Central memory CD8-positive, alpha-beta T cell (primary cell): ENCODE data around the gene GSTM1.
"Not testable (repeated sequence)": the region's sequence is repeated elsewhere in the genome, so short reads cannot be mapped to it uniquely, and the experiment has no call there.

Experiments
- ATAC-seq: fragments of 150-1000 bp; cut with Tn5 transposase; replicated peaks from 2 replicates; pipeline ENCODE4 v1.10.0; 2022; ENCODE audit warnings: mild to moderate bottlenecking, moderate FRiP score, moderate number of reproducible peaks; ENCODE audit not compliant: poor library complexity, severe bottlenecking; ENCODE audit errors: extremely low read depth
- DNase-seq, 2 donors: peaks; one replicate each; pipeline ENCODE4 v3.0.0; 2021; ENCODE audit warnings: low spot score in 2 of 2
- H3K27ac Mint-ChIP-seq: one replicate; pipeline ENCODE4 v1.8.0; 2022; ENCODE audit warnings: low read depth, mild to moderate bottlenecking, moderate library complexity, mixed read lengths
- H3K27me3 Mint-ChIP-seq: one replicate; pipeline ENCODE4 v1.8.0; 2022; ENCODE audit warnings: mixed read lengths
- H3K36me3 Mint-ChIP-seq: one replicate; pipeline ENCODE4 v1.8.0; 2022; ENCODE audit warnings: mild to moderate bottlenecking, moderate library complexity, mixed read lengths; ENCODE audit not compliant: insufficient read depth
- H3K4me1 Mint-ChIP-seq: one replicate; pipeline ENCODE4 v1.8.0; 2022; ENCODE audit warnings: mixed read lengths
- H3K4me3 Mint-ChIP-seq: one replicate; pipeline ENCODE4 v1.8.0; 2022; ENCODE audit warnings: mild to moderate bottlenecking, moderate library complexity, mixed read lengths
- H3K9me3 Mint-ChIP-seq: one replicate; pipeline ENCODE4 v1.8.0; 2022; ENCODE audit warnings: mixed read lengths

GSTM1 gene

GRCh38 chr1:109652402-109652801 is 35.2 kb upstream of the GSTM1 start:
- Mint-ChIP-seq H3K27me3 (peaks cover 17% of the 10 kb centered on the region), H3K4me3 (no peak overlapping the region), H3K27ac (no peak overlapping the region), H3K36me3 (peaks cover 8% of the 10 kb centered on the region), H3K9me3 (no peaks in the 10 kb centered on the region), H3K4me1 (peaks cover 11% of the 10 kb centered on the region)
- DNase-seq = no peak
- ATAC-seq = no peak

GRCh38 chr1:109653306-109653705 is 34.3 kb upstream of the GSTM1 start:
- no peak overlapping the region for H3K4me3 Mint-ChIP-seq
- peaks cover 17% of the 10 kb centered on the region for H3K27me3 Mint-ChIP-seq
- no peak for DNase-seq
- H3K27ac Mint-ChIP-seq = no peak overlapping the region
- H3K9me3 Mint-ChIP-seq = no peaks in the 10 kb centered on the region
- peaks cover 8% of the 10 kb centered on the region for H3K36me3 Mint-ChIP-seq
- ATAC-seq = no peak
- H3K4me1 Mint-ChIP-seq = peaks cover 11% of the 10 kb centered on the region

GRCh38 chr1:109654519-109654918 is 33.1 kb upstream of the GSTM1 start:
- Mint-ChIP-seq H3K27ac (no peak overlapping the region), H3K36me3 (peaks cover 8% of the 10 kb centered on the region), H3K27me3 (peaks cover 17% of the 10 kb centered on the region), H3K9me3 (no peaks in the 10 kb centered on the region), H3K4me1 (peaks cover 11% of the 10 kb centered on the region), H3K4me3 (no peak overlapping the region)
- DNase-seq (no peak), ATAC-seq (no peak)

GRCh38 chr1:109655615-109656519 is 31.8 kb upstream of the GSTM1 start, which contains the start of gene GSTM4:
Gene GSTM4, plus strand, starts transcription at chr1:109656099. Its CDS starts 291 bp downstream, at chr1:109656390.
- no peaks in the 10 kb centered on the region for H3K9me3 Mint-ChIP-seq
- peak within 1 kb of the TSS; percentile 90 for H3K27ac Mint-ChIP-seq
- H3K4me1 Mint-ChIP-seq = peaks cover 11% of the 10 kb centered on the region
- H3K36me3 Mint-ChIP-seq = peaks cover 8% of the 10 kb centered on the region
- peaks cover 14% of the 10 kb centered on the region for H3K27me3 Mint-ChIP-seq
- DNase-seq (no peak), ATAC-seq (peak; percentile 72)
- peak within 1 kb of the TSS; percentile 93 for H3K4me3 Mint-ChIP-seq

- Mint-ChIP-seq H3K36me3 (peaks cover 8% of the 10 kb centered on the region), H3K27ac (no peak overlapping the region), H3K27me3 (no peaks in the 10 kb centered on the region), H3K4me1 (peaks cover 11% of the 10 kb centered on the region), H3K9me3 (no peaks in the 10 kb centered on the region), H3K4me3 (peak overlapping the region; percentile 93)
- DNase-seq (no peak), ATAC-seq (no peak)
Measured at GRCh38 chr1:109657395-109657794, 30.2 kb upstream of the GSTM1 start.

- peaks cover 8% of the 10 kb centered on the region for H3K36me3 Mint-ChIP-seq
- no peaks in the 10 kb centered on the region for H3K27me3 Mint-ChIP-seq
- ATAC-seq = no peak
- no peak overlapping the region for H3K27ac Mint-ChIP-seq
- no peak for DNase-seq
- no peak overlapping the region for H3K4me3 Mint-ChIP-seq
- H3K9me3 Mint-ChIP-seq = no peaks in the 10 kb centered on the region
- peaks cover 11% of the 10 kb centered on the region for H3K4me1 Mint-ChIP-seq
Measured at GRCh38 chr1:109657970-109658369, 29.6 kb upstream of the GSTM1 start.

GRCh38 chr1:109658533-109659042 is 29.0 kb upstream of the GSTM1 start:
- Mint-ChIP-seq H3K27ac (no peak overlapping the region), H3K36me3 (peaks cover 8% of the 10 kb centered on the region), H3K4me1 (peaks cover 11% of the 10 kb centered on the region), H3K4me3 (no peak overlapping the region), H3K27me3 (no peaks in the 10 kb centered on the region), H3K9me3 (no peaks in the 10 kb centered on the region)
- ATAC-seq (no peak), DNase-seq (no peak)

GRCh38 chr1:109659145-109659544 is 28.5 kb upstream of the GSTM1 start:
- Mint-ChIP-seq H3K9me3 (no peaks in the 10 kb centered on the region), H3K4me1 (peaks cover 11% of the 10 kb centered on the region), H3K27me3 (no peaks in the 10 kb centered on the region), H3K27ac (no peak overlapping the region), H3K4me3 (no peak overlapping the region), H3K36me3 (peaks cover 8% of the 10 kb centered on the region)
- peak in 1 of 2 donors; percentile 2 for DNase-seq
- ATAC-seq = no peak

GRCh38 chr1:109659997-109660690 is 27.5 kb upstream of the GSTM1 start:
- Mint-ChIP-seq H3K4me3 (no peak overlapping the region), H3K27ac (no peak overlapping the region), H3K9me3 (no peaks in the 10 kb centered on the region), H3K36me3 (peaks cover 8% of the 10 kb centered on the region), H3K27me3 (no peaks in the 10 kb centered on the region), H3K4me1 (peaks cover 11% of the 10 kb centered on the region)
- DNase-seq = no peak
- no peak for ATAC-seq

- not testable (repeated sequence) for H3K4me3 Mint-ChIP-seq, H3K27ac Mint-ChIP-seq, DNase-seq, H3K36me3 Mint-ChIP-seq, ATAC-seq, H3K9me3 Mint-ChIP-seq, H3K27me3 Mint-ChIP-seq, H3K4me1 Mint-ChIP-seq
Measured at GRCh38 chr1:109660691-109661026, 27.0 kb upstream of the GSTM1 start.

- Mint-ChIP-seq H3K36me3 (peaks cover 2% of the 10 kb centered on the region), H3K27me3 (no peaks in the 10 kb centered on the region), H3K4me1 (peaks cover 2% of the 10 kb centered on the region), H3K9me3 (no peaks in the 10 kb centered on the region), H3K4me3 (no peak overlapping the region), H3K27ac (no peak overlapping the region)
- no peak for ATAC-seq
- no peak for DNase-seq
Measured at GRCh38 chr1:109661391-109661790, 26.2 kb upstream of the GSTM1 start.

- H3K9me3 Mint-ChIP-seq = no peaks in the 10 kb centered on the region
- no peaks in the 10 kb centered on the region for H3K4me1 Mint-ChIP-seq
- no peak for DNase-seq
- ATAC-seq = no peak
- H3K27me3 Mint-ChIP-seq = no peaks in the 10 kb centered on the region
- H3K36me3 Mint-ChIP-seq = no peaks in the 10 kb centered on the region
- H3K4me3 Mint-ChIP-seq = no peak overlapping the region
- H3K27ac Mint-ChIP-seq = no peak overlapping the region
Measured at GRCh38 chr1:109664671-109665070, 22.9 kb upstream of the GSTM1 start.
